Measurements from ENCODE around the gene PTGER4.
A peak's percentile ranks its signal among the peaks of the same experiment; 100 is the strongest.
"Not testable (repeated sequence)": the region's sequence is repeated elsewhere in the genome, so short reads cannot be mapped to it uniquely, and the experiment has no call there.

PTGER4 gene

DNA sequence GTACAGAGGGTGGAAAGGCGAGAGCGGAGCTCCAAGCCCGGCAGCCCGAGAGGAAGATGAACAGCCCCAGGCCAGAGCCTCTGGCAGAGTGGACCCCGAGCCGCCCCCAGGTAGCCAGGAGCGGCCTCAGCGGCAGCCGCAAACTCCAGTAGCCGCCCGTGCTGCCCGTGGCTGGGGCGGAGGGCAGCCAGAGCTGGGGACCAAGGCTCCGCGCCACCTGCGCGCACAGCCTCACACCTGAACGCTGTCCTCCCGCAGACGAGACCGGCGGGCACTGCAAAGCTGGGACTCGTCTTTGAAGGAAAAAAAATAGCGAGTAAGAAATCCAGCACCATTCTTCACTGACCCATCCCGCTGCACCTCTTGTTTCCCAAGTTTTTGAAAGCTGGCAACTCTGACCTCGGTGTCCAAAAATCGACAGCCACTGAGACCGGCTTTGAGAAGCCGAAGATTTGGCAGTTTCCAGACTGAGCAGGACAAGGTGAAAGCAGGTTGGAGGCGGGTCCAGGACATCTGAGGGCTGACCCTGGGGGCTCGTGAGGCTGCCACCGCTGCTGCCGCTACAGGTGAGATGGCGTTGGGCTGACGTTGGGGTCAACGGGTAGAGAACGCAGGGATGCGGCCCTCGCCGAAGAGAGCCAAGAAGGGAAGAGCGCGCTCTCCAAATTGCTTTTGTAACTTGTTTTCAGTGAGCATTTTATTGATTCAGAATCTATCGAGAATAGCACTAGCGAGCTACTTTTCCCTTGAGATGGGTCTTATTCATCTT lies at the start of gene PTGER4:
Gene PTGER4 (plus strand): TSS at position 3 of the 769 bp plus-strand sequence. CDS start 1,079 bp downstream, outside the sequence.
- peak; percentile 30 for DNase-seq

DNA sequence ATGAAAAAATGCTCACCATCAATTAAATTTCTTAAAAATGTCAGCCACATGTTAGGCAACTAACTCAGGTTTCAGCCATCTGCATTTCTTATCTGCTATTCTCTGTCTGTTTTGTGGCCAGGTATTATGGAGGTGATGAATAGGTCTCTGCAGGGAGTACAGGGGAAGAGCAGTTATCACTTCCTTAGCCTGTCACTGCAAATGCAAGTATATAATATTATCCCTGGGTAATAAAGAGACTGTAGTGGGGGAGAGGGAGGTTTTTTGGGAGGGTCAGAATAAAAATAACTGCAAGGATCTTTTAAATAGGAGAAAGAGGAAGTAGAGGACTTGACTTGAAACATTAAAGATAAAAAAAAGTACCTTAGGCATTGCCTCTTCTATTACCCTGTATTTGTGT lies 49.6 kb upstream of the PTGER4 start:
- no peak for DNase-seq

DNA sequence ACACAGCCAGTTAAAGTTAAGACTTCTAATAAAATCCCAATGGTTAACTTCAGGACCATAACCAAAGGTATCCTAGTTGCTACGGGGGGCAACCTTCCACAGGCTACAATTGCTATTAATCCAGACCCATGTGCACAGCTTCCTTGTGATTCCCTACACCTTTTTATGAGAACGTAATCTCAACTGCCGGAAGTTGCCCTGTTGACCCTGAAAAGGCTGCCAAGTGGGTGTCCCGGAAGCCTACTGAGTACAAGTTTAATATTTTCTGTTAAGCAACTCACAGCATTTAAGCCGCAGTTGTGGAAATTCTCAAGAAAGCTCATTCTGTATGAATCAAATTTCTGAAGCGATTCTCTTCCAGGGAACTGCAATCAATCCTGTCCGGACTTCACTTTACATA lies 48.5 kb upstream of the PTGER4 start:
- DNase-seq = no peak

DNA sequence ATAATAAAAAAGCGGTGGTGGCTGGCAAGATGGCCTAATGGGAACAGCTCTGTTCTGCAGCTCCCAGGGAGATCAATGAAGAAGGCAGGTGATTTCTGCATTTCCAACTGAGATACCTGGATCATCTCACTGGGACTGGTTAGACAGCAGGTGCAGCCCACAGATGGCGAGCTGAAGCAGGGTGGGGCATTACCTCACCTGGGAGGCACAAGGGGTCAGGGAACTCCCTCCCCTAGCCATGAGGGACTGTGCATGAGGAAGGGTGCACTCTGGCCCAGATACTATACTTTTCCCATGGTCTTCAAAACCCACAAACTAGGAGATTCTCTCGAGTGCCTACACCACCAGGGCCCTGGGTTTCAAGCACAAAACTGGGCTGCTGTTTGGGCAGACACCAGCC lies 45.6 kb upstream of the PTGER4 start:
- no peak for DNase-seq

DNA sequence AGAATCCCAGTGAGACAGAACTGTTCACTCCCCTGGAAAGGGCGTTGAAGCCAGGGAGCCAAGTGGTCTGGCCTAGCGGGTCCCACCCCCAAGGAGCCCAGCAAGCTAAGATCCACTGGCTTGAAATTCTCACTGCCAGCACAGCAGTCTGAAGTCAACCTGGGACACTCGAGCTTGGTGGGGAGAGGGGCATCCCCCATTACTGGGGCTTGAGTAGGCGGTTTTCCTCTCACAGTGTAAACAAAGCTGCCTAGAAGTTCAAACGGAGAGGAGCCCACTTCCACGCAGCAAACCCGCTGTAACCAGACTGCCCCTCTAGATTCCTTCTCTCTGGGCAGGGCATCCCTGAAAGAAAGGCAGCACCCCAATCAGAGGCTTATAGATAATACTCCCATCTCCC lies 45.1 kb upstream of the PTGER4 start:
- no peak for DNase-seq

DNA sequence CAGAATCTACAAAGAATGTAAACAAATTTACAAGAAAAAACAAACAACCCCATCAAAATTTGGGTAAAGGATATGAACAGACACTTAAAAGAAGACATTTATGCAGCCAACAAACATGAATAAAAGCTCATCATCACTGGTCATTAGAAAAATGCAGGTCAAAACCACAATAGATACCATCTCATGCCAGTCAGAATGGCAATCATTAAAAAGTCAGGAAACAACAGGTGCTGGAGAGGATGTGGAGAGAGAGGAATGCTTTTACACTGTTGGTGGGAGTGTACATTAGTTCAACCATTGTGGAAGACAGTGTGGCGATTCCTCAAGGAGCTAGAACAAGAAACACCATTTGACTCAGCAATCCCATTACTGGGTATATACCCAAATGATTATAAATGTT lies 40.2 kb upstream of the PTGER4 start:
- not testable (repeated sequence) for DNase-seq

DNA sequence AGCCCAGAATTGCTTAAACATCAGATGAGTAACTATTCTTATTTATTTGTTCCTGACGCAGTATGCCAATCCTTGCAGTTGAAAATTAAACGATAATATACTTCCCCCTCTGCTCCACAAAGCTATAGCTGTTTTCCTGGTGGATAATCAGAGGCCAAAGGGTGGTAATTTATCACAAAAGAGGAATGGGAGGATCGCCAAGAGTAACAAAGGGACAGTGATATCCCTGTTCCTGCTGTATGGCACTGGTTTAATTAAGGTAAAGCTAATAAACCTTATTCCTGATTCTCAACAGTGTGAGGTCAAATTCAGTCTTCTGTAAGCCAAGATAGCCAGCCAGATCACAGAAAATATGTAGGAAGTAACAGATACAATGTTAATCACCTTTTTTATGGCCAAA lies 33.4 kb upstream of the PTGER4 start:
- DNase-seq = no peak

DNA sequence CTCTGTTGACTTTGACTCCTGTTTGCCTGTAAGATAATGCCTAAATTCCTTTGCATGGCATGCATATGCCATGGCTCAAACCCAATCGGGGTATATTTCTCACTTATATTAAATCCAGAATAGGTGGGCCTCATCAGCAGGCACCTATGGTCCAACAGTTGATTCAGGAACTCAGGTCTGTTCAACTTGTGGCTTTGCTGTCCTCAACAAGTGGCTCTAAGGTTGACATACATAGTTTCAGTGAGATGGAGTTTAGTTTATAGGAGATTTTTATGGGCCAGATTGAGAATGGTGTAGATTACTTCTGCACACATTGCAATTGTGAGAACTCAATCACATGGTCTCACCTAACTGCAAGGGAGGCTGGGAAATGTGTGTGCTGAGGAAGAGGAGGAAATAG lies 31.6 kb upstream of the PTGER4 start:
- DNase-seq = no peak

DNA sequence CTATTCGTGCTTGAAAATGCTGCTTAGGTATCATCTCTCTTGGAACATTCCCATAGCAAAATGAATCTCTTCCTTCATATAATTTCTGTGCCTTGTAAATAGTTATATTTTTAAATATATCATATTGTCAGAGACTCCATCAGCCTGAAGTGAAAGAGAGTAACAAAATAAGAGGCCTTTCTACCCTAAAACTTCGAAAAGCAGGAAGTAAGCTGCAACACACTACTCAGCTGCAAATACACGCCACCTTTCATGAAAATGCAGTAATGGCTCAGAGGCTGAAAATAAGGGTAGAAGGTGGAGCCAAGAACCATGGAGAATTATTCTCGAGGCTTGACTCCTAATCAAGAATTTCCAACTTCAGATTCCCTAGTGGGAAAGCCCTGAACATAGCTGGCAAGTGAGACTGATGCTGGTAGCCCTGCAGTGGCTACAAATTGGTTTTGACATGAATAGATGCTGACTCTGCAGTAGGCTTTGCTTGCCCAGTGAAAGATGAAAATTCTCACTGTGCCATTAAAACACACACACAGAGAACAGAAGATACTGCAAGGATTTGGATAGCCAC lies 30.2 kb upstream of the PTGER4 start:
- DNase-seq = no peak

DNA sequence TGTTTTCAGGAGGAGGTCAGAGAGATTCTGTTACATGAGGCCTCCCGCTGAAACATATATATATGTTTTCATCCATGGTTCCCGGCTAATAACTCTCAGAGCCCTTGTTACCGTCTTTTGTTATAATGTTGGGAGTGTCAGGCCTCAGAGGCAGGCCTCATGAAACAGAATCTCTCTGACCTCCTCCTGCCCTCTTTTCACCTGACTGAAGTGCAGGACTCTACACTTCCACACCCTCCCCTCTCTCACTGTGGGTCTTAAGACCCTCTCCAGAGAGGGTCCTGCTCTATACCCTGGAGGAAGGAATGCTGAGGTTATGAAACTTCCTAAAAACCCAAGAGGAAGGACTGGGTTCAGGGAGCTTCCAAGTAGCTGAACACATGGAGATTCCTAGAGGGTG lies 28.5 kb upstream of the PTGER4 start:
- DNase-seq = no peak

DNA sequence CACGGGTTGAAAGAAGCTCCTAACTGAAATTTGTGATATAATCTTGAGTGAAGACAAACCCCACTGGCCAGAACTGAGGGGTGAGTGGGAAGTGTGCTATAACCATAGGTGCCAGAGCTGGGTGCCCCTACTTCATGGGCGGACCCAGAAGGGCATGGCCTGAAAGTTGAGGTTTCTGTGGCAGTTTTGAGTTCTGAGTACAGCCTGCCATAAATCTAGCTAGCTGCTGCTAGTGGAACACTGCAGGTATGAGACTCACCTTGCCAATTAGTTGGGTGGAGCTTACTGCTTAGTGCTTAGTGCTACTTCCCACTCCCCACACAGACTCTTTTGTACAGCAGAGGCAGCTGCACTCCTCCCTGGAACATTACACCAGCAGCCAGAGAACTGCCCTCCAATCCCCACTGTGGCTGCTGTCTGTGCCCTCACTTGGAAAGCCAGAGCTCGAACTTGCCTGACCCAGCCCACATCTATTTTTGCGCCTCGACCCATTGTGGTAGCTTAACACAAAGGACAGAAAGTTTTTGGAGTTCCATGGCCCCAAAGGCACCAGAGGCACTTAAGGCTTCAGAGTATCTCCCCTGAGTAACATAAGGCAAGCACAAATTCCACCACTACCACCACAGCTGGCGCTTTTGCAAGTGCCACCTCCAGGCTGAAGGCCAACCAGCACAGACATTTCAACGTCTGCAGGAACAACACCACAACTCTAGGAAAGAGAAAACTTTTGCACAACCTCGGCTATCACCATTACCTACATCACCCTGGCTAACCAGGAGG lies 27.1 kb upstream of the PTGER4 start:
- no peak for DNase-seq

DNA sequence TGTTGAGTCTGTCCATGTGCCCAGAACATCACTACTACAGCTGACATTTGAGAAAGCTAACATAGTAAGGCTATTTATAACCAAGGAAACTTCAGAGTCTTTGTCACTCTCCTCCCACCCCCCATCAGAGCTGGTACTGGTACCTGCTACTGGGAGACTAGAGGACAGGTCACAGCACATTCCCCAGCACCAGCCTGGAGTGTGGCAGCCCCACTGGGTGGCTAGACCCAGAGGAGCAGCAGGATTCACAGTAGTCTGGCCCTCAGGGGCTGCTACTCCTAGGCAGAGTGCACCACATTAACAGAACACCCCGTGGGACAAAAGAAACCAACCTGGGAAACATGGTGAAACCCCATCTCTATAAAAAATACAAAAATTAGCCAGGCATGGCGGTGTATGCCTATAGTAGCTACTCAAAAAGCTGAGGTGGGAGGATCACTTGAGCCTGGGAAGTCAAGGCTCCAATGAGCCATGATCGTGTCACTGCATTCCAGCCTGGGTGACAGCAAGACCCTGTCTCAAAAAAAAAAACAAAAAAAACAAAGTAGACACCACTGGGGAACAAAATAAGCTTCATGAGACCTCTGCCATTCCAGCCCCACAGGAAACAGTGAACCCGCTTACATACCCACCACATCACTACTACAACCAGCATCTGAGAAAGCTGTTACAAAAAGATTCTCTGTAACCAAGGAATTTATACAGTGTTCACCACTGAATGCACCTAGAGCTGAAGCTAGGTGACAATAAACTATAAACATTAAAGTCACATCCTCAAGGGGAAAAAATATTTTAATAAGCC lies 26.3 kb upstream of the PTGER4 start:
- no peak for DNase-seq

DNA sequence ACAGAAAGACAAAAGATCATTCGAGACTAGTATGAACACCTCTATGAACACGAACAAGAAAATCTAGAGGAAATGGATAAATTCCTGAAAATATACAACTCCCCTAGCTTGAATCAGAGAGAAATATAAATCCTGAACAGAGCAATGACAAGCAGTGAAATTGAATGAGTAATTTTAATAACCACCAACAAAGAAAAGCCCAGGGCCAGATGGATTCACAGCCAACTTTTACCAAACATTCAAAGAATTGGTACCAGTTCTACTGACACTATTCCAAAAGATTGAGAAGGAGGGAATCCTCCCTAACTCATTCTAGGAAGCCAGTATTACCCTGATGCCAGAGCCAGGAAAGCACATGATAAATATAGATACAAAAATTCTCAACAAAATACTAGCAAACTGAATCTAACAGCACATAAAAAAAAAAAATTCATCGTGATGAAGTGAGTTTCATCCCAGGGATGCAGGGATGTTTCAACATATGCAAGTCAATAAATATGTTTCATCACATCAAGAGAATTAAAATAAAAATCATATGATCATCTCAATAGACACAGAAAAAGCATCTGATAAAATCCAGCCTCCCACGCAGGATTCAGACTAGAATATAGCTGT lies 25.2 kb upstream of the PTGER4 start:
- DNase-seq = no peak

DNA sequence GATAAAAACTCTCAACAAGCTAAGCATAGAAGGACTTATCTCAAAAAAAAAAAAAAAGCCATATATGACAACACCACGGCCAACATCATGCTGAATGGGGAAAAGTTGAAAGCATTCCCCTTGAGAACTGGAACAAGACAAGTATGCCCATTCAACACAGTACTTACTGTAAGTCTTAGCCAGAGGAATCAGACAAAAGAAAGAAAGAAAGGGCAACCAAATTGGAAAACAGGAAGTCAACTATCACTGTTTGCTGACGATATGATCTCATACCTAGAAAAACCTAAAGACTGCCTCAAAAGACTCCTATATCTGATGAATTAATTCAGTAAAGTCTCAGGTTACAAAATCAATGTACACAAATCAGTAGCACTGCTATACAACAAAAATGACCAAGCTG lies 24.6 kb upstream of the PTGER4 start:
- DNase-seq = no peak

DNA sequence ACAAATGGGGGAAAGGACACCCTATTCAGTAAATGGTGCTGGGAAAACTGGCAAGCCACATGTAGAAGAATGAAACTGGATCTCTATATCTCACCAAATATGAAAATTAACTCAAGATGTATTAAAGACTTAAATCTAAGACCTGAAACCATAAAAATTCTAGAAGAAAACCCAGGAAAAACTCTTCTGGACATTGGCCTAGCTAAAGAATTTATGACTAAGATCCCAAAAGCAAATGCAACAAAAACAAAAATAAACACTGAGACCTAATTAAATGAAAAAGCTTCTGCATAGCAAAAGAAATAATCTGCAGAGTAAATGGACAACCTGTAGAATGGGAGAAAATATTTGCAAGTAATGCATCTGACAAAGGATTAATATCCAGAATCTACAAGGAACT lies 23.6 kb upstream of the PTGER4 start:
- not testable (repeated sequence) for DNase-seq

DNA sequence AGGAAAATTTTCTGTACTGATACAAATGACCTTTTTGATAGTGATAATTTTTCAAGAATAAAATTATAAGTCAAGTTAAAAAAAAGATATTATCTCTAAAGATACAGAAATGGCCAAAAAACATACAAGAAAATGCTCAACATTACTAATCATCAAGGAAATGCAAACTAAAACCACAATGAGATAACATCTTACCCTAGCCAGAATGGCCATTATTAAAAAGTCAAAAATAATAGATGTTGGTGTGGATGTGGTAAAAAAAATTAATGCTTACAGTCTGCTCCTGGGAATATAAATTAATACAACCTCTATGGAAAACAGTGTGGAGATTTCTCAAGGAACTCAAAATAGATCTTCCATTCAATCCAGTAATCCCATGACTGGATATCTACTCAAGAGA lies 22.9 kb upstream of the PTGER4 start:
- DNase-seq = no peak

DNA sequence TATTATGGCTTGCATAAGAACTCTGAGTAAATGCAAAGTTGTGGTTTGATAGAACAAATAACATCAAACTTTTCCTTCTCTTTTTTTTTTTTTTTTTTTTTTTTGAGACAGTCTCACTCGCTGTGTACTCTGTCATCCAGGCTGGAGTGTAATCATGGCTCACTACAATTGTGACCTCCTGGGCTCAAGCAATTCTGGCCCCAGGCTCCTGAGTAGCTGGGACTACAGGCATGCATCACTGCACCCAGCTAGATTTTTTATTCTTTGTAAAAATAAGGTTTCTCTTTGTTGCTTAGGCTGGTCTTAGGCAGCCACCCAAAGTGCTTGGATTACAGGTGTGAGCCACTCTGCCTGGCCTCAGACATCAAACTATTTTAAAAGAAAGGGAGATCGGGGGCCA lies 19.0 kb upstream of the PTGER4 start:
- no peak for DNase-seq

DNA sequence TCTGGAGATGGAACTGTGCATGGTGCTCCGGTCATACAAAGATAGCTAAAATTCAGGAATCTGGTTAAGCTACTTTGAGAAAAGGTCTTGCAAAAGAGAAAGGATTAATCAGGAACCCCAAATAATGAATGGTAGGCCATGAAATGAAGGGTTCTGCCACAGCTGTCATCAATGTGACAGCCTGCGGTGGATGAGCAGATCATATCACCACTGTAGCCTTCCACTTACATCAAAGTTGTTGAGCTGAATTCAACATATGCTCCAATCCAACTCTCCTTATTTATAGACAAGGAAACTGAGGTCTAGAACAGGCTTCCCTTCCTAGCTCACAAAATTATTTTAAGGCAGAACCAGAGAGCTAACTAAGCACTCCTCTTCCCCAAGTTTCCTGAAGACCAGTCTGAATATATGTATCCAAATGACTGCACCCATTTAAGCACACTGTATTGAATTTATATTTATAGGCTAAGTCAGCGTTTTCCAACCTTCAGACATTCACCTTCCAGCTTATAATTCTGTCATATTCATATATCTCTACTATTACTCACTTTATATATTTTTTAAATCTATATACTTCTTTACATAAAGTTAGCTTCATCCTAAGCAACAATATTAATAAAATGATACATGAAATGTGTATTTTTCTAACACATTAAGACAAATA lies 13.9 kb upstream of the PTGER4 start:
- no peak for DNase-seq

DNA sequence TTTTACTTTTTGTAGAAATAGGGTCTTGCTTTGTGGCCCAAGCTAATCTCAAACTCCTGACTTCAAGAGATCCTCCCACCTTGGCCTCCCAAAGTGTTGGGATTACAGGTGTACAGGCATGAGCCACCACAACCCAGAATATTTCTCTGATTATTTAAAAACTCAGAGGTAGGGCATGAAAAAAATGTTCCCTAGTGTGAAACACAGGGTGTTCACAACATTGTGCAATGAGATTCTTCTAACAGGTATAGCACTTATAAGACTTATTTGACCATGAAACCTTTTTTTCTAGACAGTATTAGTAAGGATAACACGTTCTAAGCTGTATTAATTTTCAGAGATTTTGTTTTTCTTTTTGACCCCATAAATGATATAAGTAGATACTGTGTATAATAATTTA lies 13.1 kb upstream of the PTGER4 start:
- no peak for DNase-seq

DNA sequence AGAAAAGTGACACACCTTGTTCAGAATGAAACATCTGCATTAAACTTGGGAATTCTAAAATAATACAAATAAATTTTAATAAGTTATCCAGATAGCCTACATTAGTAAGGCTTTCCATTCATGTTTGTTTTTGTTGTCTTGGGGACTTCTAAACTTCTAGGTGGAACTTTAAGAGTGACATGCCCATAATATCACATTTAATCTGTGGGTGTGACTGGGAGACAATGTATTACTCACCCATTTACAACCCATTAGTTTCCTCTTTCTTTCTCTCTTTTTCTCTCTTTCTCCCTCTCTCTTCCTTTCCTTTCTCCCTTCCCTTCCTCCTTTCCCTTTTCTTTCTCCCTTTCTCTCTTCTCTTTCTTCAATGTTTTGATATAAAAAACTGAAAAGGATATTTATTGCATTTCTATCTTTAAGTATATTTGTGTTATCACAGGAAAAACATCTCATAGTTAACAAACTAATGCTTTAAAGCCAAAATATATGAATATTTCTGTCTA lies 12.5 kb upstream of the PTGER4 start:
- DNase-seq = no peak

DNA sequence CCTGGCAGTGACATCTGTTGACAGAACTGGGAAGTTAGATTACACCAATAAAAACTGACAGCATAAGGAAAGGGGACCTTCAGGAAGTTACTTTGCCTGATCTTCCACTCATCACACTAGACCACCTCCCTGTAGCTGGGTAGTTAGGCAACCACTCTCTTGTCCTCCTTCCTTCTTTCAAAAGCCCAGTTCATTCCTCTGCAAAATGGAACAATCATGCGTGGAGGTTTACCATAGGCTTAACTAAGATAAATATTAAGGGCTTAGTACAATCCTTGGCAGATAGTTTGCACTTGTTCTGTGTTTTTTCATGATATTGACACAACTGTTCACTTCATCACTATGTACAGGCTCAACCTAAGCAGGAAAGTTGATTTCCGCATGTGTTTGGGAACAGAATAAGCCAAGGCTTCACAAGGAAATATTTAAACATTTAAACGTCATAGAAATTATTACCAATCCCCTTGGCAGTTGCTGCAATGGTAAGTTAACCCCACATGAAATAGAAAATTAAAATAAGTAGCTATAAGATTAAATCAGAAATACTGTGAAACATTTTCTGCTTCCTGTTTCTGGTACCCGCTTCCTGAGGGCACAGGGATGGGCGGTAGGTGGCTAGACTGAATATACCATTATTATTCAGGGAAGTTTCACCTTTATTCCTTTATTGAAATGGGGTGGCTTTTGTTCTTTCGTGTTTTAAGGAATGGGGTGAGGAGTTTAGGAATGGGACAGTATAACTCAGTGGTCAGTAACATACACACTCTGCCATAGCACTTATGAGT lies 9.9 kb upstream of the PTGER4 start:
- DNase-seq = no peak
